ENCODE data around the gene CILP2.
A peak's percentile ranks its signal among the peaks of the same experiment; 100 is the strongest.

The CILP2 gene

DNA sequence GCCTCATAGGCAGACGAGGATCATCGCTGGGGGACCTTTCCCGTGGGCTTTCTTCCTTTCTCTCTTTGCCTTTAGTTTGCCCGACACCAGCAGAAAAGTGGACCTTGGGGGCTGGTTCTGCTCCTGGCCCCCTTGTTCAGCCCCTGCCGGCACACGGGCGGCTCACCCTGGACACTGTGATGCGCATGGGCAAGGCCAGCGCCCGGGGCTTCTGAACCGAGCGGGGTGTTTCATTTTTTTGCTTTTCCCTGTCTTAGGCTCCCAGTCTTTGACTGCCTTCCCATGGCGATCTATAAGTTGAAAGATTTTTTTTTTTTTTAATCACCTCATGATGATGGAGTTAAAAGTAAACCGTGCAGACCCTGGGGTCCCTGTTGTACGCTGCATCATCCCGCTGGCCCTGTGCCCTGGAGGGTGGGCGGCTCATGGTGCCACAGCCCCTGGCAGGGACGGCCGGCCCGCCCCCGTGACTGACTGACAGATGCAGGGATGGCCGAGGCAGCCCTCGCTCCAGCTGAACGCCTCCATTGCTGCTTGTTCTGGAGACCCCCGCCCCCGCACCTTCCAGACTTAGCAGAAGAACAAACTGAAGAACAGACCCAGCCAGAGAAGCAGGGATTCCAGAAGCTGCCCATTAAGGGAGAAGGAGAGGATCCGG is 32.3 kb upstream of the CILP2 start:
- no peak for DNase-seq (ENCODE audit: low read depth)

DNA sequence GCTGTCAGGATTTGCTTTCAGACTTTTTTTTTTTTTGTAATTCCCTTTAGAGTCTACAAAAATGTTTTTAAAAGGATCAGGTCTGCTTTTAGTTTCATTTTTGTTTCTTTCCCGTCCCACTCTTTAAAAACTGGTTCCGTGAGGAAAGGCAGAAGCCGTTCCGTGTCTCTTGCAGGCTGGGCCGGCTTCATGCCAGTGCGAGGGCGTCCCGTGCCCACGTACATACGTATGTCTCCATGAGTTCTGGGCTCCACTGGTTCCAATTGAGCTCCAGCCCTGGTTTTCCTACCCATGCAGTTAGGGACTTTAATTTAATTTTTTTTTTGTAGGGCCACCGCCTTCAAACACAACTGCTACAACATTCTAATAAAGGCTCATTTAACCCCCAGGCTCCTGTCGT is 31.5 kb upstream of the CILP2 start:
- DNase-seq (ENCODE audit: low read depth): no peak

DNA sequence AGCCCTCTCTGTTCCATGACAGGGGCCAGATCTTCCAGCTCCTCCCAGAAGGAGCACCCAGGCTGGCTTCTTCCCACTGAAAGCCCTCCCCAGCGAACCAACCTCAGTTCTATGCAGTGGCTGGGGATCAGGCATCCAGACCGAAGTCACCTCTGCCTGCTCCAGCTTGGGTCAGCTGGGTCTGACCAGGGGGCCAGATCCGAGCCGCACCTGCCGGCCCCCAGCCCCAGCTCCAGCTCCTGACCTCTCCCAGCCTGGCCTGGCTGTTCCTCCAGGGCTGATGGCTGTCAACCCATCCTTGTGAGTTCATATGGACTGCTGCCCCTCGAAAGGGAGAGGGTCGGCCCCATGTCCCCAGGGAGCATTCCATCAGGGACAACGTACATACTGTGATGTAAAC is 30.7 kb upstream of the CILP2 start:
- no peak for DNase-seq (ENCODE audit: low read depth)

DNA sequence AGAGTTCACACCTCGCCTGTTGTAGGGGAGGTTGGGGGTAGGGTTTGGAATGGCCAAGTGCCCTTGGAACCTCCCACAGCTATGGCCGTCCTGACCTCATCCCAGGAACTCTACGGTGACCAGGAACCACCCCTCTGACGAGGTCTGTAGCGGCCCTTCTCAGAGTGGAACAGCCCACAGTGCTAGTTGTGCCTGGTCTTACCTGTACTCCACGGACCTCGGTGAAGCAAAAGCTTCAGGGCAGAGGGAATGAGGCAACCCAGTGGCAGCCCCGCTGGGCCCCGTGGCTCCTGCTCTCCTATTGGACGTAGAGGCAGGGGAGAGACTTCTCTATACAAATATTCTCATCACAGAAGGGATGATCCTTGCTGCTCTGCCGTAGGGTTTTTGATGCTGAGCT is 29.8 kb upstream of the CILP2 start:
- no peak for DNase-seq (ENCODE audit: low read depth)

DNA sequence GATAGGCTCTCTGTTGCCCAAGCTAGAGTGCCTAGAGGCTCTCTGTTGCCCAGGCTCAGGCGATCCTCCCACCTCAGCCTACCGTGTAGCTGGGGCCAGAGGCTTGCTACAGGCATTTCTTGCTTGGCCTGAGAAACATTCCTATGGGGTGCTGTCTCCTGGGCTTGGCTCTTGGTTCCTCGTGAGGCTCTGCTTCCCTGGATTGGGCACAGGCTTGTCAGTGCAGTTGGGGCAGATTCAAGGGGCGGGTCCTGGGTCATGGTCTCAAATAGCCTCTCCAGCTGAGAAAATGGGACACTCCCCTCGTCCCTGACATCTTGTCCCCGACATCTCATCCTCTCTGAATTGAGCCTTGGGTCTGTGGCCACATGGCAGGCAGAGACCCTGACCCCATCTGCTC is 27.6 kb upstream of the CILP2 start:
- DNase-seq (ENCODE audit: low read depth): no peak

DNA sequence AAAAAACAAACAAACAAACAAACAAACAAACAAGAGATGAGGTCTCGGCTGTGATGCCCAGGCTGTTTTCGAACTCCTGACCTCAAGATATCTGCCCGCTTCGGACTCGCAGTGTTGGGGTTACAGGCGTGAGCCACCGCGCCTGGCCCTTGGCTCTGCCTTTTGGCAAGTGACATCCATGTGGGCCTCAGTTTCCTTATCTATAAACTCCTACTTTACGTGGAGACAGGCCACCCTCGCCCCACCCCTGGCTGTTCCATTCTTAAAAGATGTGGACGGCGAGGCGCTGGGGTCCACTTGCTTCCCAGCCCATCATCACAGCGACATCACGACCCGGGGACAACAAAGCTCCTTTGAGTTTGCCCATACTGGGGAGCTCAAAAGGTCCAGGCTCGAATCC is 24.4 kb upstream of the CILP2 start:
- DNase-seq (ENCODE audit: low read depth): no peak

DNA sequence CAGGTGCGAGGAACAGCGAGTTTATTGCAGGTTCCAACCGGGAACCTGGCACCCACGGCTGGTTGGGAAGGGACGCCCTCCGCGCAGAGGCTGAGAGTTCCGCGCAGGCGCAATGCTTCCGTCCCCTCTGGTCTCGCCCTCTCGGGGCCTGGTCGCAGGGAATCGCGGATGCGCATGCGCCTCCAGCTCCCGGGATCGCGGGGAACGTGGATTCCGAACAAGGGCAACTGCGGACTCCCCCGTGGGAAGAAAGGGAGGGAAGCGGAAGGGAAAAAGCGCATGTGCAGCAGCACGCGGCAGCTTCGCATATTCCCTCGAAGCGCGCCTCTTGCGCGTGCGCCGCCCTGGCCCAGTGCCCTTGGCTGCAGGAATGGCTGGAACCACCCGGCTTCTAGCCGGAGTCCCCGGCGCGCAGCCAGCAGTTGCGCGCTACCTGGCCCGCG is 23.8 kb upstream of the CILP2 start:
- DNase-seq (ENCODE audit: low read depth): no peak

DNA sequence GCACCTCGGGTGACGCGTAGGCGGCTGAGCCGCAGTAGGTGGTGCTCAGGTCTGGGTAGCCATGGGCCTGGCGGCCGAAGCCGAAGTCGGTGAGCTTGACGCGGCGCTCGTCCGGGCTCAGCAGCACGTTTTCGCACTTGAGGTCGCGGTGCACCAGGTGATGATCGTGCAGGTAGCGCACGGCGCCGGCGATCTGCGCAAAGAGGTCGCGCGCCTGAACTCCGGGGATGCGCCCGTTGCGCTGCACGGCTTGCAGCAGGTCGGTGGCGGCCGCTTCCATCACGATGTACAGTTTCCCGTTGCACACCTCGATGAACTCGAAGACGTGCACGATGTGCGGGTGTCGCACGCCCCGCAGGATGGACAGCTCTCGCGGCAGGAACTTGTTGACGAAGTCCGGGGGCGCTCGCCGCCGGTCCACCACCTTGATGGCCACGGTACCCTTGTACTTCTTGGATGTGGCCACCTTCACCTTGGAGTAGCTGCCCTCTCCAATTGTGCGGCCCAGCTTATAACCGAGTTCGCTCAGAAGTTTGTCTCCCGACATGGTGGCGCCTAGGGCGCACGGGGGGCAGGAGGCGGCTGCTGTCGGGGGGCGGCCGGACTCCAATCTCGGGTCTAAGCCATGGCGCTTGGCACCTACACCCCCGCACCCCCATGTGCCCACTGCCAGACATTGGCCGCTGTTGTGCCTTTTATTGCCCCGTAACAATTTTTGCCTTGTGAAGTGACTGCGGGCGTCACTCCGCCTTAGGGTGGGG is 23.0 kb upstream of the CILP2 start, which contains the start of gene TSSK6:
Gene TSSK6 (minus strand): TSS at position 668 of the 761 bp plus-strand sequence. CDS start 121 bp downstream, at position 547.
- DNase-seq (ENCODE audit: low read depth): no peak

DNA sequence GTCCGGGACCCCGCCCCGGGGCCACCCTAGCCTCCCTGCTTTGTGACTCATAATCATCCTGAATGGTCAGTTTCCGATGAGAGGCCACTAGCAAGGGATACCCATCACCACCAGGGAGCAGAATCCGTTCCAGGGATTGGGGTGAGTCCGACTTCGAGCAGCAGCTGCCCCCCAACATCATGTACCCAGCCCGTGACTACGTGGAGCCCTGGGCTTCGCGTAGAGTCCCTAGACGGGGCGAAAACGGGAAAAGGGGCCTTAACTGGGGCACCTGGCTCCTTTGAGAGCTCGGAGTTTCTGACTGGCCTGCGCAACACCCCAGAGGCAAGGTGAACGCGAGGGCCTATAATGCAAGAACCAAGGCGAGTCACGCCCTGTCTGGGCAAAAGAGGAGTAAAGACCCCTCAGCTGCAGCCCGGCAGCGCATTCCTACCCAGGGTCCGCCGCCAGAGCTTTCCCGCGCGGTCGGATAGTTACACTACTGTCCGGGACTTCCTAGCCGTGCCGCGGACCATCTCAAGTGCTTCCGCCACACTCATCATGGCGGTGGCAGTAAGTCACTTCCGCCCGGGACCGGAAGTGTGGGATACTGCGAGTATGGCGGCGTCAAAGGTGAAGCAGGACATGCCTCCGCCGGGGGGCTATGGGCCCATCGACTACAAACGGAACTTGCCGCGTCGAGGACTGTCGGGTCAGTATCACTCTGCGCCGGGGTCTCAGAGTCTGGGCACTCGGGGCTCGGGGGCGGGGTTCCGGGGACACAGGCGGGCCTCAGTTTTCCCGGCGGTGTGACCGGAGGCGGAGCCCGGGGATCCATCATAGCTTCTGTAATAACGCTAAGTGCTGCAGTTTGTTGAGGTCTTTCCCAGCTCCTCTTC is 22.2 kb upstream of the CILP2 start, which contains the start of gene NDUFA13:
Gene NDUFA13 (plus strand): TSS at position 584 of the 878 bp plus-strand sequence. CDS start 14 bp downstream, at position 598.
- peak; percentile 91 for DNase-seq (ENCODE audit: low read depth)

DNA sequence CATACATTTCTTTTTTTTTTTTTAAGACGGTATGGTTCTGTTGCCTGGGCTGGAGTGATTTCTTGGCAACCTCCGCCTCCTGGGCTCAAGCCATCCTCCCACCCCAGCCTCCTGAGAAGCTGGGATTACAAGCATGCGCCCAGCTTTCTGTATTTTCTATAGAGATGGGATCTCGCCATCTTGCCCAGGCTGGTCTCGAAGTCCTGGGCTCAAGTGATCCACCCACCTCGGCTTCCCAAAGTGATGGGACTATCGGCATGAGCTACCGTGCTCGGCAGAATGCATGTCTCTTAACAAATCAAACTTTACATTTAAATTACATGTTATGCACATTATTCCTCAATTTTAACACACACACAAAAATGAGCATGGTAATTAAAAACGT is 20.8 kb upstream of the CILP2 start:
- no peak for DNase-seq (ENCODE audit: low read depth)

DNA sequence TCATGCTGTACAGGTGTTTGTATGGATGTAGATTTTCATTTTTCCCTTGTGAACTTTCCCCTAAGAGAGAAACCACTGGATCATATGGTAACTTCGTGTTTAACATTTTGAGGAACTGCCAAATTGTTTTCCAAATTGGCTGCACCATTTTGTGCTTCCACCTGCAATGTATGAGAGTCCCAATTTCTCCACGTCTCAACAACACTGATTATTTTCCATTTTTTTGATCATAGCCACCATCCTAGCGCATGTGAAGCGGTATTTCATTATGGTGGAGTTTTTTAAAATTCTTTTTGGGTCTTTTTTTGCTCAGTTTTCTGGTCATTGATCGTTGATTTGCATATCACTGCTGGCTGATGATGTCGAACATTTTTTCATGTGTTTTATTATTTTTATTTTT is 17.1 kb upstream of the CILP2 start:
- no peak for DNase-seq (ENCODE audit: low read depth)

DNA sequence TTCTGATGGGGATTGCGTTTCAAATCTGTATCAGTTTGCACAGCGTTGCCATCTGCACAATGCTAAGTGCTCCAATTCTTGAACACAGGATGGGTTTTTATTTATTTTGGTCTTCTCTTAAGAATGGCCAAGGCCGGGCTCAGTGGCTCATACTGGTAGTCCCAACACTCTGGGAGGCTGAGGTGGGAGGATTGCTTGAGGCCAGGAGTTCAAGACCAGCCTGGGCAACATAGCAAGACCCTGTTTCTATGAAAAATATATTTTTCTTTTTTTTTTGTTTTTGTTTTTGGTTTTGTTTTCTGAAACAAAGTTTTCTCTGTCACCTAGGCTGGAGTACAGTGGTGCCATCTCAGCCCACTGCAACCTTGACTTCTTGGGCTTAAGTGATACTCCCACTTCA is 14.9 kb upstream of the CILP2 start:
- no peak for DNase-seq (ENCODE audit: low read depth)

DNA sequence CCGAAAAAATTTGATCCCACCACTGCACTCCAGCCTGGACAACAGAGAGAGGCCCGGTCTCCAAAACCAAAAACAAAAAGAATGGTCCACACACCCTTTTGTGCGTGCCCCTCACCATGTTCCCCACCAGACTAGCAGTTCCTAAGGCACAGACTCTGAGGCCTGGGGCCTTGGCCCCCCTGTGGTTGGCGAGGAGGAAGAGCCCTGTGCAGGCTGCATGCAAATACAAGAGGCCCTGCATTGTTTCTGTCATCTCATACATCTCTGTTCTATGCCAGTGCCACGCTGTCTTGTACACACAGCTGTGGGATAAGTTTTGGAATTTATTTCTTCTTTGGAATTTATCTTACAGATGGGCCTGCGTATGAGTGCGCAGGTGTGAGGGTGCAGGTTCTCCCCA is 14.0 kb upstream of the CILP2 start:
- DNase-seq (ENCODE audit: low read depth): no peak

DNA sequence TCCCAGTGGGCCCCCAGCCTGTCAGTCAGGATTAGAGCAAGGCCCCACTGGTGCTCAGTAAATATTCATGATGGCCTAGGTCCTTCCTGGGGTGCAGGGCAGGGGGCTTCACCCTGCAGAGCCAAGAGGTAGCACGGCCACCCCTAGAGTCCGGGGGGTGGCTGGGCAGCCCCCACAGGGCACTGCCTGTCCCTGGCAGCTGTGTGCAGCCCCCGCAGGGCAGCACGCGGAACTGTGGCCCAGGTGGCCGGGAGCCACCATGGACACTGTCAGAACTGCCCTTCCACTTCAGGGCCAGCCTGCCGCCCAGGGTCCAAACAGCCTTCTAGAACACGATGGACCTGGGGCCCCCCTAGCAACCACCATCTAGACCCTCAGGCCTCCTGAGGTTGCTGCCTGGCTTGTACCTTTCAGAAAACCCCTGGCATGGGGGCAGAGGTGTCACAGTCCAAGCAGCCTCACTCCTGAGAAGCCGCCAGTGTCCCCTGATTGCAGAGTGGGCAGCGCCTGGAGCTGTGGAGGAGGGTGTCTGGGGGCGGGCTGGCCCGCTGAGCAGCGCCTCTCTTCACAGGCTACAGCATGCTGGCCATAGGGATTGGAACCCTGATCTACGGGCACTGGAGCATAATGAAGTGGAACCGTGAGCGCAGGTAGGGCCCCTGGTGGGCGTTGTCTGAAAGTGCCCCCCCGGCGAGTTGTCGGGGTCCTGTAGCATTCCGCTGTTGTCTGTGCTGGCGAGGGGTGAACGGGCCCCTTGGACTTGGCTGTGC is 12.3 kb upstream of the CILP2 start:
- no peak for DNase-seq (ENCODE audit: low read depth)

DNA sequence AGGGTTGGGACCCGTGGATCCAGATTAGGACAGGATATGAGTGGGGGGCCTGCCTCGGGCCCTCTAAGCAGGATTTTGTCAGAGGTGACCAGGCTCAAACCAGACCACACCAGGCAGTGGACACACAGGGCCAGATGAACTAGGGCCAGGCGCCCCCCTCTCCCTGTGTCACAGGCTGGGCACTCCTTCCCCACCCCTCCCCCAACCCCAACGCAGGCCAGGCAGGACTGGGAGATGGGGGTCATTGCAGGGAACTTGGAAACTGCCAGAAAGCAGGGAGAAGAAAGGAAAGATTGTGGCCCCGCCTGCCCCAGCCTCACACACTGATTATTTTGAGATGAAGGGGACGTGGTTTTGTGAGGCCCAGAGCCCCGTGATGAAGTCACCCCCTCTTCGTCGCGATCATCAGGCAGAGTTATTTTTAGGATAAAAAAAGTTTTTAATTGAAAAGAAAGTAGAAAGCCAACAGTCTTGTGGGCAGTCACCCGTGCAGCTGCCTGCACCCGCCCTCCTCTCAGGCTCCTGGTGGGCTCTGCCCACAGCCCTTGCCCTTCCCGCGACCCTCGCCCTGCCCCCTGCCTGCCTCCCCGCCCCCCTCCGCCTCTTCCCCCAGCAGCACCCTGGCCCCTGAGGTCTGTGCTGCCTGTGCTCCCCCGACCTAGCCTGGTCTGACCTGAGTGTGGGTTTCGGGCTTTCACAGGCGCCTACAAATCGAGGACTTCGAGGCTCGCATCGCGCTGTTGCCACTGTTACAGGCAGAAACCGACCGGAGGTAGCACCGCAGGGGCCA is 11.3 kb upstream of the CILP2 start:
- no peak for DNase-seq (ENCODE audit: low read depth)

DNA sequence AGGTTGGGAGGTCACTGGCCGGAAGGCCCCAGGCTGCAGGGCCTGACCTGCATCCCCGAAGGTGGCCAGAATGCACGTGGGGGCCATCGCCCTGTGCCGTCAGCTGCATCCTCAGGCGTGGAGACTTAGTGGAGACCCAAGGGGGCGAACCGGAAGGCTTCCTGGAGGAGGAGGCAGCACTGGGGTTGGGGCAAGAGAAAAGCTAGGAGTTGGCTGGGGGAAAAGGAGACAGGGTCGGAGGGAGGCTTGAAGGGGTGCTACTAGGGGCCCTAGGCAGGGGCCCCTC is 10.8 kb upstream of the CILP2 start:
- no peak for DNase-seq (ENCODE audit: low read depth)

DNA sequence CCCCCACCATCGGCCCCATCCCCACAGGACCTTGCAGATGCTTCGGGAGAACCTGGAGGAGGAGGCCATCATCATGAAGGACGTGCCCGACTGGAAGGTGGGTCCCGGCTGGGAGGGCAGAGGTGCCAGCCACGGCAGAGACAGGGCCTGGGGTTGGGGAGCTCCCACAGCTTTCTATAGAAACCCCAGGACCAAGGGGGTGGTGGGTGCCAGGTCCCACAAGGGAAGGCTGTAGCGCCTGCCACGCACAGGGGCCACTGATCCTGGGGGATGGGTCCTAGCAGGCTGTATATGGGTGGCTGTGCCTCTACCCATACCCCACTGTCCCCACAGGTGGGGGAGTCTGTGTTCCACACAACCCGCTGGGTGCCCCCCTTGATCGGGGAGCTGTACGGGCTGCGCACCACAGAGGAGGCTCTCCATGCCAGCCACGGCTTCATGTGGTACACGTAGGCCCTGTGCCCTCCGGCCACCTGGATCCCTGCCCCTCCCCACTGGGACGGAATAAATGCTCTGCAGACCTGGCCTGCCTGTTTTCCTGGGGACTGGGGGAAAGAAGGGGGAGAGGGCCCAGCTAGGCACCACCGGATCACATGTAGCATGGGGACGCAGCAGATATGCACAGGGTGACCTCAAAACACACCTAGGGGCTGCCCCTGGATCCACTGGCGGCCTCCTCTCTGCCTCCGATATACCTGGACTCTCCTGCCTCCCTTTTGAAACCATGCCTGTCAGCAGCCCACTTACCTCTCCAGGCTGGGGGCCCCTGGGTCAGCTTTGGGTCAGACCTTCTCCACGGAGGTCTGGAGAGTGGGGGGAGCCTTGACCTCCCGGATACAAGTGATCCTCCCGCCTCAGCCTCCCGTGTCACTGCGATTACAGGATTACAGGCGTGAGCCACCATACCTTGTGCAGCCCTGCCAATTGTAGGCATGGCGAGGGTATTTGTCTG is 10.1 kb upstream of the CILP2 start:
- DNase-seq (ENCODE audit: low read depth): no peak

DNA sequence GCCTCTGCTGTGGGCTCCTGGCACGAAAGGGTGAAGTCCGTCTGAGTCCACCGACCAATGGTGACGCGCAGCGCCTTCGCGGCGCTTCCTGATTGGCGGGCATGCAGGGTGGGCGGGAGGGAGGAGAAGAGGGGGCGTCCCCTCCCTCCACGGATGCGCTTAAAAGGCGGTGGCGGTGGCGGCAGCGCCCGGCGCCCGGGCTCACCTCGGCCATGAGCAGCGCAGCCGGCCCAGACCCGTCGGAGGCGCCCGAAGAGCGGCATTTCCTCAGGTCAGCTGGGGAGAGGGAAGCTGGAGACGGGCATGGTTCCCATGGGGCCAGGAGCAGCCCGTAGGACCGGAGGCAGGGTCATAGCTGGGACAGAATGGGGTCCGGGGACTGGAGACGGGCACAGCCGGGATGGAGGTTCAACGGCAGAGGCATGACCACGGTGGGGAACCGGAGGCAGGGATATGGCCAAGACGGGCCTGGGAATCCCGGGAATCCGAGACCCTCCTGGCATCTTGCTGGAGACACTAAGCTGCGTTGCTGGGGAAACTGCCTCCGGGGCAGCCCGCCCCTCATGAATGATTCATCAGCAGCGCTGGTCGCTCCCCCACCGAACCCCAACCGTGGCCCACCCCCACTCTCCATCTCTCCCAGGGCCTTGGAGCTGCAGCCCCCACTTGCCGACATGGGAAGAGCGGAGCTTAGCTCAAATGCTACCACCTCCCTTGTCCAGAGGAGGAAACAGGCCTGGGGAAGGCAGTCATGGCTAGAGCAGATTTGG is 9.2 kb upstream of the CILP2 start, which contains the start of gene YJEFN3:
Gene YJEFN3 (plus strand): TSS at position 191 of the 770 bp plus-strand sequence. CDS start 22 bp downstream, at position 213.
- no peak for DNase-seq (ENCODE audit: low read depth)

DNA sequence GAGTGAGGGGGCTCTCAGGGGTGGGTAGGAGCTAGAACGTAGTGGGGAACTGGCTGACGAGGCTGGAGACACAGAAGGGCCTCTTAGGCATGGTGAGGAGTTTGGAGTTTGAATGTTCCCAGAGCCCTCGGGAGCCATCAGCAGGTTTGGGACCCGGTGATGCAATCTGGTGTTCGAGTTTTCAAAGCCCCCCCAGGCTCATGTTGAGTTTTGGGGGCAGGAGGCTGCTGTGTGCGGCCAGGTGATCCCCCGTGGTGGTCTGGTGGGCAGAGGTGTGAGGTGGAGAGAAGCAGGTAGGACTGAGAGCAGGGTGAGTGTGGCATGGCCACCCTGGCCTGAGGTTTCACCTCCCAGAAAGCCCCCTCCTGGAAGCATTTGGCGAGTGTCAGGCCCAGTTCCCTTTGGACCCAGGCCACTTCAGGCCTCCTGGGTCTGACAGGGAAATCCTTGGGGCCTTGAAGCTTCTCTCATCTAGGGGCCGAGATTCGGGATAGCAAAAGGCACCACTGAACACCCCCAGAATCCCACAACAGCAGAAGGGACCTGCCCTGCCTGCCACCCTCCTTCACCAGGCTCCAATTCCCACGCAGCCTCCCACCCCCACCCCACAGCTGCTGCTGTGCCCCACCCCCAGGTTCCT is 8.2 kb upstream of the CILP2 start:
- DNase-seq (ENCODE audit: low read depth): no peak
